HEK293 (cell line): ENCODE measurements around the gene SQSTM1.
A peak's percentile ranks its signal among the peaks of the same experiment; 100 is the strongest.

Experiments used
- CTCF ChIA-PET: fragments of 350-600 bp; formaldehyde crosslinking; extraction: SDS; loops from one replicate; lab custom pipeline; 2021; ENCODE audit warnings: antibody characterized with exemption; lab: Yijun Ruan, JAX
- POLR2A ChIA-PET: fragments of 300-600 bp; formaldehyde crosslinking; extraction: SDS; loops from one replicate; lab custom pipeline; 2020; ENCODE audit warnings: antibody characterized with exemption, inconsistent platforms; lab: Yijun Ruan, JAX
- H3K27ac ChIP-seq: fragments of 200-500 bp; sonication (Bioruptor generic); 2 replicates; pipeline ENCODE4 v1.5.1; 2014; ENCODE audit warnings: low read depth, low read length, control low read depth, inconsistent platforms; ENCODE audit errors: extremely low read depth
- H3K36me3 ChIP-seq, 2 experiments: fragments of 200-500 bp in 1 of 2; sonication (Bioruptor generic) in 1 of 2; 1 replicate in 1 of 2; 2 replicates in 1 of 2; pipeline ENCODE4 v1.5.1; 2014 to 2017; ENCODE audit warnings: inconsistent platforms in 2 of 2, low read length in 2 of 2; ENCODE audit not compliant: control insufficient read depth in 2 of 2, insufficient read depth in 1 of 2
- H3K4me1 ChIP-seq: fragments of 200-500 bp; sonication (Bioruptor generic); 2 replicates; pipeline ENCODE4 v1.5.1; 2014; ENCODE audit warnings: mild to moderate bottlenecking, low read length, inconsistent platforms; ENCODE audit not compliant: control insufficient read depth, insufficient read depth
- H3K4me3 ChIP-seq: 2 replicates; pipeline ENCODE4 v1.5.1; 2011; ENCODE audit warnings: low read depth, mild to moderate bottlenecking, control low read depth, low read length, moderate library complexity
- H3K9me3 ChIP-seq: fragments of 200-500 bp; sonication (Bioruptor generic); 2 replicates; pipeline ENCODE4 v1.5.1; 2014; ENCODE audit warnings: low read depth, low read length, inconsistent platforms; ENCODE audit not compliant: control insufficient read depth, insufficient read depth
- BCL6B ChIP-seq: fragments of 450-650 bp; formaldehyde crosslinking; IDR thresholded peaks from 2 replicates; pipeline ENCODE4 v1.5.1; 2017; ENCODE audit warnings: missing biosample characterization, missing genetic modification characterization
- GFI1B ChIP-seq: fragments of 450-650 bp; formaldehyde crosslinking; IDR thresholded peaks from 2 replicates; pipeline ENCODE4 v1.5.1; 2016; ENCODE audit warnings: missing biosample characterization, missing genetic modification characterization
- GLI2 ChIP-seq: fragments of 450-650 bp; formaldehyde crosslinking; IDR thresholded peaks from 2 replicates; pipeline ENCODE4; 2017; ENCODE audit warnings: missing biosample characterization, missing genetic modification characterization, low read depth, borderline replicate concordance
- PRDM1 ChIP-seq: fragments of 450-650 bp; formaldehyde crosslinking; IDR thresholded peaks from 2 replicates; pipeline ENCODE4; 2016; ENCODE audit warnings: missing biosample characterization, missing genetic modification characterization
- PRDM4 ChIP-seq: fragments of 450-650 bp; formaldehyde crosslinking; IDR thresholded peaks from 2 replicates; pipeline ENCODE4 v1.5.1; 2017; ENCODE audit warnings: missing biosample characterization, missing genetic modification characterization
- PRDM6 ChIP-seq: fragments of 450-650 bp; formaldehyde crosslinking; IDR thresholded peaks from 2 replicates; pipeline ENCODE4 v1.5.1; 2017; ENCODE audit warnings: missing biosample characterization, missing genetic modification characterization
- SALL2 ChIP-seq: fragments of 450-650 bp; formaldehyde crosslinking; IDR thresholded peaks from 2 replicates; pipeline ENCODE4 v1.5.0; 2017; ENCODE audit warnings: missing biosample characterization, mild to moderate bottlenecking, missing genetic modification characterization, borderline replicate concordance
- SCRT1 ChIP-seq: fragments of 450-650 bp; formaldehyde crosslinking; IDR thresholded peaks from 2 replicates; pipeline ENCODE4 v1.5.1; 2016; ENCODE audit warnings: missing biosample characterization, missing genetic modification characterization, borderline replicate concordance
- SP2 ChIP-seq: fragments of 450-650 bp; formaldehyde crosslinking; IDR thresholded peaks from 2 replicates; pipeline ENCODE4 v1.5.1; 2016; ENCODE audit warnings: missing biosample characterization, missing genetic modification characterization
- ZEB2 ChIP-seq: fragments of 450-650 bp; formaldehyde crosslinking; IDR thresholded peaks from 2 replicates; pipeline ENCODE4 v1.5.1; 2016; ENCODE audit warnings: missing biosample characterization, missing genetic modification characterization
- ZNF132 ChIP-seq: fragments of 450-650 bp; formaldehyde crosslinking; IDR thresholded peaks from 2 replicates; pipeline ENCODE4 v1.5.1; 2017; ENCODE audit warnings: missing biosample characterization, missing genetic modification characterization, borderline replicate concordance
- ZNF175 ChIP-seq: fragments of 450-650 bp; formaldehyde crosslinking; IDR thresholded peaks from 2 replicates; pipeline ENCODE4 v1.5.1; 2016; ENCODE audit warnings: missing biosample characterization, missing genetic modification characterization
- ZNF202 ChIP-seq: fragments of 450-650 bp; formaldehyde crosslinking; IDR thresholded peaks from 2 replicates; pipeline ENCODE4 v1.5.1; 2016; ENCODE audit warnings: missing biosample characterization, missing genetic modification characterization, borderline replicate concordance
- ZNF223 ChIP-seq: fragments of 450-650 bp; formaldehyde crosslinking; IDR thresholded peaks from 2 replicates; pipeline ENCODE4 v1.5.1; 2016; ENCODE audit warnings: missing biosample characterization, missing genetic modification characterization
- ZNF266 ChIP-seq: fragments of 450-650 bp; formaldehyde crosslinking; IDR thresholded peaks from 2 replicates; pipeline ENCODE4 v1.5.1; 2016; ENCODE audit warnings: missing biosample characterization, missing genetic modification characterization, low read depth
- ZNF350 ChIP-seq: fragments of 450-650 bp; formaldehyde crosslinking; IDR thresholded peaks from 2 replicates; pipeline ENCODE4 v1.5.0; 2017; ENCODE audit warnings: missing biosample characterization, mild to moderate bottlenecking, missing genetic modification characterization
- ZNF449 ChIP-seq: fragments of 450-650 bp; formaldehyde crosslinking; IDR thresholded peaks from 2 replicates; pipeline ENCODE4 v1.5.1; 2017; ENCODE audit warnings: missing biosample characterization, mild to moderate bottlenecking, missing genetic modification characterization, moderate library complexity
- ZNF600 ChIP-seq: fragments of 450-650 bp; formaldehyde crosslinking; IDR thresholded peaks from 2 replicates; pipeline ENCODE4 v1.5.1; 2016; ENCODE audit warnings: missing biosample characterization, missing genetic modification characterization
- ZNF610 ChIP-seq: fragments of 450-650 bp; formaldehyde crosslinking; IDR thresholded peaks from 2 replicates; pipeline ENCODE4 v1.5.1; 2016; ENCODE audit warnings: missing biosample characterization, missing genetic modification characterization, borderline replicate concordance
- ZNF624 ChIP-seq: fragments of 450-650 bp; formaldehyde crosslinking; IDR thresholded peaks from 2 replicates; pipeline ENCODE4 v1.5.1; 2017; ENCODE audit warnings: missing biosample characterization, missing genetic modification characterization
- ZNF645 ChIP-seq: fragments of 450-650 bp; formaldehyde crosslinking; IDR thresholded peaks from 2 replicates; pipeline ENCODE4; 2016; ENCODE audit warnings: missing biosample characterization, missing genetic modification characterization
- ZNF664 ChIP-seq: fragments of 450-650 bp; formaldehyde crosslinking; IDR thresholded peaks from 2 replicates; pipeline ENCODE4 v1.5.1; 2016; ENCODE audit warnings: missing biosample characterization, missing genetic modification characterization

The SQSTM1 gene

GRCh38 chr5:179839328-179840256 is 18.9 kb downstream of the SQSTM1 start (continued):
- no peak for TF ChIP-seq ZNF645
- no peak for TF ChIP-seq ZNF132 (tag by site-specific recombination)
- no peak for TF ChIP-seq ZNF664 (tag by site-specific recombination)
- no peak for TF ChIP-seq GFI1B
- 0 out of 2 replicates have a peak, but pooled peaks have one; percentile 32 for TF ChIP-seq SCRT1
- TF ChIP-seq SP2 (tag by site-specific recombination) = no peak
- TF ChIP-seq SALL2 (tag by site-specific recombination) = no peak
- TF ChIP-seq ZNF600 (tag by site-specific recombination) = peak; percentile 31; the same call in 1 of the 2 replicates
- no peak for TF ChIP-seq ZNF610 (tag by site-specific recombination)
- no peak for TF ChIP-seq GLI2 (tag by site-specific recombination)
- no peak for TF ChIP-seq ZEB2

GRCh38 chr5:179840321-179840720 is 19.6 kb downstream of the SQSTM1 start:
- ChIA-PET CTCF (no interaction called here), POLR2A (interaction anchor here (1.2 kb wide), 1 partner anchor 10 kb away, joined by 4 read pairs; no protein-coding TSS in a partner anchor)
- TF ChIP-seq ZNF350 (tag by site-specific recombination) = no peak
- no peak for TF ChIP-seq ZNF266 (tag by site-specific recombination)
- no peak for TF ChIP-seq ZNF132 (tag by site-specific recombination)
- no peak for TF ChIP-seq ZNF223 (tag by site-specific recombination)
- no peak for TF ChIP-seq ZNF202 (tag by site-specific recombination)
- no peak for TF ChIP-seq ZNF624
- no peak for TF ChIP-seq PRDM6 (tag by site-specific recombination)
- no peak for TF ChIP-seq ZNF449
- no peak for TF ChIP-seq BCL6B (tag by site-specific recombination)
- no peak for TF ChIP-seq ZNF175
- TF ChIP-seq PRDM4 (tag by site-specific recombination) = no peak
- no peak for TF ChIP-seq PRDM1
- H3K9me3 ChIP-seq = no peaks in the 10 kb centered on the region
- H3K4me1 ChIP-seq = no peaks in the 10 kb centered on the region
- H3K27ac ChIP-seq = no peak overlapping the region
- peaks cover 0 to 69% of the 10 kb centered on the region in 2 experiments for H3K36me3 ChIP-seq
- no peak overlapping the region for H3K4me3 ChIP-seq
